ENCODE data around the gene COBL.

- TF ChIP-seq POLR2A (IDR thresholded peaks at IDR 0.05) (no peak), CTCF (IDR thresholded peaks at IDR 0.05) (no peak)
Measured at GRCh38 chr7:51230723-51231122, 85.9 kb downstream of the COBL start.
